GM18861 (cell line): ENCODE results near the gene HARS1.
"Not testable (repeated sequence)": the region's sequence is repeated elsewhere in the genome, so short reads cannot be mapped to it uniquely, and the experiment has no call there.

ENCODE experiments used
- ATAC-seq: cut with Tn5 transposase; IDR thresholded peaks from one replicate; pipeline ENCODE4 v1.9.1; 2021; ENCODE audit not compliant: unreplicated experiment

HARS1 gene

DNA sequence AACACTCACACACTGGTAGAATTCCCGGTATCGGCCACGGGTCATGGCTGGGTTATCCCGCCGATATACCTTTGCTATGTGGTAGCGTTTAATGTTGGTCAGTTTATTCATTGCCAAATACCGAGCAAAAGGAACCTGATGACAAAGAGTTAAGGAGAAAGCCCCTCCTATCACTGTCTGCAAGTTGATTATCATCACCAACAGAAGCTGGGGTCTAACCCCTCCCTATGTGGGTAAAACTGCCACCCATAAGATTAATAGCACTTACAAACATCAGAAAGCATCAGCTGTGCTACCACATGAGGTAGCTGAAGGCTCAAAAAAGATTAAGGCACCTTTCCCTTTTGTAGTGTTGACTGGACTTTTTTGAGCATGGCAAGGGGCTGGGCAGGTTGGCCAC lies 12.2 kb downstream of the HARS1 start:
- ATAC-seq: no peak

DNA sequence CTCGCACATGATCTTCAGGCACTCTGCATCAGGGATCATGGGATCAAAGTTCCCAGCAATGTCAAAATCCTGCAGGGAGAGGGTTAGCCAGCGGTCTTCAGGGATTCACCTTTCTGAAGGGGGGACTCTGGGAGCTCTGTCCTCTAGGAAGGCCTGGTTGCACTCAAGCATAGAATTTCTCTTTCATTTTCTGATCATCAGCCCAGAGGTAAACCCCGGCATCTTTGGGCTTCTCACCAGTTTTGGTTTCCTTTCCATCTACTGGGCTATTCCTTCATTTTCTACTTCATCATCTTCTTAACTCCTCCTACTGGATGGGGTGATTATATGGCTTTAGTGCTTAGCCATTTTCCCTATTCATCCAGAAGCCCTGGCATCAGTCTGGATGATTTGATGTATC lies 13.2 kb downstream of the HARS1 start:
- no peak for ATAC-seq

DNA sequence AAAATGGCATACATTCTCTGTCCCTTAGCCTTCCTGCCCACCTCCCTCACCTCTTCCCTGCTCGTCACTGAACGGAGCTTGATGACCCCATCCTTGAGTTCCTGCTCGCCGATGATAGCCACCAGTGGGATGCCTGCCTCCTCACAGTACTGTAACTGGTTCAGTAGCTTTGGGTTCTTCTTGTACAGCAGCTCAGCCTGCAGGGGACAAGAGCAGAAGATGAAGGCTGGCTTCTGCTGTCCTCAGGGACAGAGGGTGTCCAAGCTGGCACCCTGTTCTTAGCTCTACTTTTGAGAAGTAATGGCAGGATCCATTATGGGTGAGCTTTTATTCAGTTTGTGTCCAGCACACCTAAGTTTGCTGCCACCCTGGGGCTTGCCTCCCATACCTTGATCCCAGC lies 16.5 kb downstream of the HARS1 start:
- no peak for ATAC-seq

DNA sequence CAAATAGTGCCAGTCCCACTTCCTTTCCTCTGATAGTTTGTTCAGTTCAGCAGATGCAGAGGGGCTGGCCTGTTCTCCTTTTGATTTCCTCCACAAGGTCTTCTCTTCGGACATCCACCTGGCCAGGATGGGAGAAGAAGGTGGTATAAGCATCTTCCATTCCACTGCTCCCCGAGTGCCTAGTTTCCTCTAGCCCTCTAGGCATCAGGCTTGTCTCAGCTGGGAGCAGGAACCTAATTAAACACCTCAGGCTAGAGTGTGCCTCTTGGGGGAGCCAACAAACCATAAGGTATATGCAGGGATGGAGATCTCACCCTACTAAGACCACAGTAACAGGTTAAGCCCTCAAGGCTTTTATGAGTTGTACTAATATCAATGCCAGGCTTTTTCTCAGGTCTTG lies 17.0 kb downstream of the HARS1 start:
- ATAC-seq: no peak

DNA sequence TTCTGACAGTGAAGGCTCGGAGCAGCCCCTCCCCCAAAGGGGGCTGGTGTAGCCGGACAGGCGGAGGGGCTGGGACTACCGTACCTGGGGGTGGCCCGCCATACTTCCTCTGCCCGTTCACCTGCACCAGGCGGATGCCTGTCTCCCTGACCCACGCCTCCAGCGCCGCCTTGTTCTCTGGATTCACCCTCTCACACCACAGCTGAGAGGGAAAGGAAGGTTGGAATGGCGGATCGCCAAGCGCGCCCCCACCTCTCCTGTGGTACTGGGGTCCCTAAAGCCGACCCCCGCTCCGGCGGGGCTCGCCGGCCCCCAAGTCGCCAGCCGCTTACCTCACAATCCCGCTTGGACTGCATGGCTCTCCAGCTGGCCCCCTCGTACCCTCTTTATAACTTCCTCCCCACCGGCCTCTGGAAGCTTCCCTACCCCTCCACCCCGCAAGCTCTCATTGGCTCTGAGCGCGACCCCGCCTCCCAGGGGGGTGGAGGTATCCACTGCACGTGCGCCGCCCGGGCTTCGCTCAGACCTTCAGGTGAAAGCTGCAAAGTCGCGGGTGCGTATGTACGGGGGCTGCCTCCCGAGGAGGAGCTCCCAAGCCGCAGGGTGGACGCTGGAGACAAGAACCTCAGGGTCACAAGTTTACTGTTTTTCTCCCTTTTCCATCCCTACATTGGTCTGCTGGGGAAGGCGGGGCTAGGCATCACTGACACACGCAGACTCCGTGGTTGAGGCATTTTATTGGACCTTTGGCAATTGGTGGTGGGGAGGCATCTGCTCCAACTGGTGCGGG lies 17.8 kb downstream of the HARS1 start, which contains the start of gene DND1:
TSS of gene DND1 (minus strand) at position 390 of the 790 bp plus-strand sequence. CDS start at position 356, 34 bp downstream.
- ATAC-seq: no peak

- ATAC-seq: no peak
Measured at GRCh38 chr5:140672455-140673186, 18.5 kb downstream of the HARS1 start.

DNA sequence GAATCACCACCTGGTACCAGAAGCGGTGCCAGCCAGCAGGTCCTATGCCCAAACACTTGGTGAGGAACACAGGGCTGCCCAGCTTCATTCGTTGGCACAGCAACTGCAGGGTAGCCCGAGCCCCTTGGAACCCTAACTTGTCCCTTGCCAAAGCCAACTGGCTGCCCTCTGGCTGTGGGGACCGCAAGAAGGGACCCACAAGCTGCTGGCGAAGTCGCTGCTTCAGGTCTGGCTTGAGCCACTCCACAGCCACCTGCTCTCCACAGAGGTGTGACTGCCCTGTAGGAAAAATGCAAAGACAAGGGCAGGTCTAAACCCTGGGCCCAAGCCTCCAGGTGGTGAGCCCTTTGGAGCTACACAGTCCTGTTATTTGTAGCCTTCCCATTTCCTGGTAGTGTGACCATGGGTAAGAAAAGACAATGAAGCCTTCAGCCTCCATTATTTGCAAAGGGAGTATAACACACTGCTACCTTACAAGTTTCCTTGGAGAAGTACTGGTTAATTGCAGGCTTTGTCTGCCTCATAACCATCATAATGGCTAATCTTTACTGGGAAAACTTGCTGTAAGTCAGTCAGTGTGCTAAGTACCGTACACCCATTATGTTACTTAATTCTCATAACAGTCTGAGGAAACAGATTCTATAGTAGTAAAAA lies 19.6 kb downstream of the HARS1 start:
- ATAC-seq: no peak

DNA sequence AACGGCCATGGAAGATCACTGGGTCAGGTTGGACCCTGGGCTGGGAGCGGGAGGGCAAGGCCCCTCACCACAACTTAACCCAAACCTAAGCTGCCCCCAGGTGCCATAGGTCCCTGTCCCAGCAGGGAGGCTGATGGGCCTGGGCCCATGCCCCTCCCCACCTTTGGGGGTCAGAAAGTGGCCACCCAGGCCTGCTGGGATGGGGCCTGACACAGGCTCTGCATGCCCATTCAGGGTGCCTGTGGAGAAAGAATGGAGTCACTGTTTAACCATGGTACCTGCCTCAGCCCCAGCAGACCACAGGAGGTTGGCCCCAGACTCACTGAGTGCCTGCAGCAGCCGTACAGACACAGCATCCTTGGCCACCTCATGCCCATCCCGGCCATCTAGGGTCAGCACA lies 20.1 kb downstream of the HARS1 start:
- not testable (repeated sequence) for ATAC-seq

- ATAC-seq: peak; percentile 91
Measured at GRCh38 chr5:140664359-140665119, 26.6 kb downstream of the HARS1 start, which contains the start of gene WDR55. WDR55 (plus strand) TSS chr5:140664904; CDS start chr5:140664913, 9 bp downstream.

- no peak for ATAC-seq
Measured at GRCh38 chr5:140664030-140664358, 27.2 kb downstream of the HARS1 start.

GRCh38 chr5:140660371-140660770 lies 30.8 kb downstream of the HARS1 start:
- ATAC-seq: not testable (repeated sequence)

- no peak for ATAC-seq
Measured at GRCh38 chr5:140658870-140659269, 32.3 kb downstream of the HARS1 start.

GRCh38 chr5:140647042-140647419 lies 44.1 kb downstream of the HARS1 start:
- ATAC-seq: peak; percentile 14

GRCh38 chr5:140642718-140643117 lies 48.5 kb downstream of the HARS1 start:
- no peak for ATAC-seq

DNA sequence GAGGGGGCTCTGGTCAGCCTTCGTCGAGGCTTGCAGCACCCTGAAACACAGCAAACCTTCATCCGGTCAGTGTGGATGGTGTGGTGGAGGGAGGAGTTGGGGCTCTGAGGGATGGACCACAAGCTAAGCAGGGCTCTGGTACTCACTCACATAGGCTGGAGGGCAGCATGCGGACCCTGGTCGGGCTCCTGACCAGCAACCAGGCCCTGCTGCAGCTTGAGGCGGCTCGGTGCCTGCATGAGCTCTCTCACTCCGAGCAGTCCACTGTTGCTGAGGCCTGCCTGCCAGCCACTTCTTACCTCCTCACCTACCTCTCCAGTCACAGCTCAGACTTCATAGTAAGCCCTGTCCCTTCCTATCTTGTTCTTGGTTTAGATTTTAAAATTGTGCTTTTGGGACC lies 49.5 kb downstream of the HARS1 start:
- no peak for ATAC-seq

GRCh38 chr5:140639148-140639981 lies 51.8 kb downstream of the HARS1 start, which contains the start of gene TMCO6:
TMCO6 (plus strand) TSS chr5:140639451; CDS start chr5:140639528, 77 bp downstream.
- ATAC-seq: peak; percentile 82

GRCh38 chr5:140638898-140639147 lies 52.3 kb downstream of the HARS1 start:
- not testable (repeated sequence) for ATAC-seq

- no peak for ATAC-seq
Measured at GRCh38 chr5:140637371-140638100, 53.6 kb downstream of the HARS1 start.
